GM12872 (cell line): ENCODE data around the gene MED27.

Source experiments
- TF ChIP-seq, protein P1 (sequence below): IDR thresholded peaks from 3 replicates; pipeline ENCODE4 v1.5.1; 2011; ENCODE audit warnings: low read depth, mild to moderate bottlenecking, low read length, moderate library complexity; ENCODE audit not compliant: insufficient read depth

The MED27 gene

DNA sequence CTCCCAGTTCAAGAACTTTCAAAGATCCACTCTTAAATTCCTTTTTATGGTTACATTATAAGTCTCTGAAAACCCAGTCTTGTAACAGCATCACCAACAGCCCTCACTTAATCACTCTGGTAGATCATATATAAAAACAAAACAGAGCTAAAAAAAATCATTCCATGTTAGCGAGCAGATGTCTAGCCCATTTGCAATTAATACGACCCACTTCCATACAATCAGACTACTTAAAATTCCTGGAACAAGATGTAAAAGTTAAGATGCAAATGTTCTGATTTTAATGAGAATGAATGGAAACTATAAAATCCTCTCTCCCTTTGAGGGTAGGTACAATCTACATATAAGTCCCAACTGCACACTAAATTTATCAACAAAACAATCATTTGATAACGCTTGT is 167.0 kb downstream of the MED27 start:
- TF ChIP-seq, protein P1, sequence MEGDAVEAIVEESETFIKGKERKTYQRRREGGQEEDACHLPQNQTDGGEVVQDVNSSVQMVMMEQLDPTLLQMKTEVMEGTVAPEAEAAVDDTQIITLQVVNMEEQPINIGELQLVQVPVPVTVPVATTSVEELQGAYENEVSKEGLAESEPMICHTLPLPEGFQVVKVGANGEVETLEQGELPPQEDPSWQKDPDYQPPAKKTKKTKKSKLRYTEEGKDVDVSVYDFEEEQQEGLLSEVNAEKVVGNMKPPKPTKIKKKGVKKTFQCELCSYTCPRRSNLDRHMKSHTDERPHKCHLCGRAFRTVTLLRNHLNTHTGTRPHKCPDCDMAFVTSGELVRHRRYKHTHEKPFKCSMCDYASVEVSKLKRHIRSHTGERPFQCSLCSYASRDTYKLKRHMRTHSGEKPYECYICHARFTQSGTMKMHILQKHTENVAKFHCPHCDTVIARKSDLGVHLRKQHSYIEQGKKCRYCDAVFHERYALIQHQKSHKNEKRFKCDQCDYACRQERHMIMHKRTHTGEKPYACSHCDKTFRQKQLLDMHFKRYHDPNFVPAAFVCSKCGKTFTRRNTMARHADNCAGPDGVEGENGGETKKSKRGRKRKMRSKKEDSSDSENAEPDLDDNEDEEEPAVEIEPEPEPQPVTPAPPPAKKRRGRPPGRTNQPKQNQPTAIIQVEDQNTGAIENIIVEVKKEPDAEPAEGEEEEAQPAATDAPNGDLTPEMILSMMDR = no peak

DNA sequence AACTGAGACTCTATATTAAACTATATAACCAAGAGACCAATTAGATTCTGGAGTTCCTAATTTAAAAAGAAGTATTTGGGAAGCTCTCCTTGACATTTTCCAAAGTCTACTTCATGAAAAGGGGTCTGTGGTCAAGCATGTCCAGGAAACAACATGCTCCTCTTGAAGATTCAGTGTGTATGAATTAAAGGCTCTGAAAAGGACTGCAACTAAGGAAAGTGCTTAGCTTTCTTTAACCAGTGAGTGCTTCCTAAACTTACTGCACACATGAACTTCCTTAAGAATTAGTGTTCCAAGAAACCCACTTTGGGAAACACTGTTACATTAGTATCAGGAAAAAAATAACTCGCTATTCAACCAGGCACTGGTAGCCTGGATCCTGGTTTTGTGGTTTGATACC is 167.6 kb downstream of the MED27 start:
- TF ChIP-seq, protein P1 = no peak

DNA sequence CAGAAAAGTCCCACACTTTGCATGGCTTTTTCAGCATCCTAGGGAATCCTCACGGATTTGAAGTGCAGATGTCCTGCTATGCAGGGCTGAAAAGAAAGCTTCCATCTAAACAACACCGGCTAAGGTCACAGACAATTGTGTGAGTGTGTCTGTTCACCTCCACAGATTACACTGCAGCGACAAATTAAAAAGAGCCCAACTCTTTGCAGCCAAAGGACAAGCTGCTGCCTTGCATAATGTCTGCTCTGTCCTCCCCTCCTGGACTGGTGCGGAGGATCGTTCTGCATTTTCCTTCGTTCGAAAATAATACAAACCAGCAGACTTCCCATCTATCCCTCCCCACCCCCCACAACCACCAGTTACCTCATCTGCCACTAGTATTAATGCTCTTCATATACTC is 169.1 kb downstream of the MED27 start:
- TF ChIP-seq, protein P1 = no peak

DNA sequence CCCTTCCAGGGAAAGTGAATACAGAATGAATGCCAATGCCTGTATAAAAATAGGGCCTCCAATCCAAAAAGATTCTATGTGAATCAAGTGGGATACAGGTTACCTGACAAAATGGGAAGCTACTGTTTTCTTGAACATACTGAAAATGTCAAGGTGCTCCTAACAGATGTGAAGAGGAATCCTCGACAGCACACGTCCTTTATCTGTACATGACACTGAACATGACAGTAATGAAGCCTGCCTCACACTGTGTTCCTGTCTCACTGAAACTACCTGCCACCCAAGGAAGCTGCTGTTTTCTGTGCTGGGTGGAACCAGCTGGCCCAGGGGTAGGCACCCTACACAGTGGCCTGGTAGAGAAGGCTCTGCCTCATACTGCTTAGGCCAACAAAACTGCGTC is 174.5 kb downstream of the MED27 start:
- TF ChIP-seq, protein P1 = no peak

DNA sequence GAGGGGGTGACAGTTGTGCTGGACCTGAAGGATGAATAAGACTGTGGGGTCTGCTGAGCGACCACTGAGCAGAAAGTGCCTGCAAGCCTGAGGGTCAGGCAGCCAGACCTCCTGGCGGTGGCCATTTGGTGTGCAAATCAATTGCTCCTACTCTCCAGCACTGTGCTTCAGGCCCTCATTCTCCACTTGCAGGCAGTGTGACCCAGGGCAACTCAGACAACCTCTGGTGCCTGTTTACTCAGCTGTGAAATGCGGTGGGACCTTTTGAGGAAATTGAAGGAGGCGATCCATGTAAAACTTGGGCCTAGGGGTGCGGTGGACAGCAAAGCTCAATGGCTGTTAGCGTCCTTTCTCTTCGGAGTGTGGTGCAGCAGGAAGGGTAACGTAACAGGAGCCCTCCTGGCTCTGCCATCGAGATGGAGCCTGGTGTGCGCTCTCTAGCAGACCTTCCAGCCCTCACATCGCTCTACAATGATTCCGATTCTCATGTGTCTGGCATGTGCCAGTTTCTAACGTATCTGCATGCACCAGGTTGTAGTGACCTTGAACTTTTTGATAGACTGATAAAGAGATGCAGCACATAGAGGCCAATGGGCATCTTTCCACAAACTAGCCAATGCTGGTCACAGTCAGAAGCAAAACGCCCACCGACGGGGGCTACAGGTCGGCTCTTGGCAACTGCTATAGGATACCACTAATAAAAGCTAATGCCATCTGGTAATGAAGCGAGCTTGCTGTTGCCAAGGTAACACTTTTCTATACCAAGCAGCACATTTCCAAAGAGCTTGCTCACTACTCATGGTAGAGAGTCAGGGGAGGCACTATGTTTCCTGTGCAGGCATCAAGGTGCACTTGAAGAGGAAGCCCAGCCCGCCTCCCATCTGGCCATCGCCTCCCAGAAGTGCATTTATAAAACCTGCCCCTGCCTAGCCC is 180.1 kb downstream of the MED27 start:
- TF ChIP-seq, protein P1 = no peak

DNA sequence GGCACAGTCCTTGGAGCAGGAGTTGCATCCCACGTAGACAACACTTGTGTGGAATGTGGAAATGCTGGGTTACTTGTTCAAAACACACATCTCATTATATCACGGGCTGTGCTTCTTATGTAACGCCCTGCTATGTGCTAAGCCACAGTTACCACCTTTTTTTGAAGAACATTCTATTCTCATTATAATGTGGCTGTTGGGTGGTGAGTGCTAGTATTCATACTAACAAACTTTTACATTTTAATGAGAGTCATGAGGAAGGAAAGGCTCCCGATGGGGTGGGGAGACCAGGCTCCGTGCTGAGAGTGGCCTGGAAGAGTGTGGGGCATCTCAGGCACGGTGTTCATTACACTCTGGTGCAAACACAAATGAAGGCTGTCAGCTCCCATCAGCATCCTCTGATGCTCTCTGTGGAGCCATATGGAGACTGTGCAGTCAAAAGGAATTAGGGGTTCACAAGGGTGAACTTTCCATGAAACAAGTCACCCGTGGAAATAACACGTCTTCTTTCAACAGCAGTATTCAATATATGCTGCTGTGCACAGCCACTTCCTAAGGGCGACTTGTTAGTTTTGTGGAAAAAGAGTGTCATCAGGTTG is 186.7 kb downstream of the MED27 start:
- TF ChIP-seq, protein P1 = no peak

DNA sequence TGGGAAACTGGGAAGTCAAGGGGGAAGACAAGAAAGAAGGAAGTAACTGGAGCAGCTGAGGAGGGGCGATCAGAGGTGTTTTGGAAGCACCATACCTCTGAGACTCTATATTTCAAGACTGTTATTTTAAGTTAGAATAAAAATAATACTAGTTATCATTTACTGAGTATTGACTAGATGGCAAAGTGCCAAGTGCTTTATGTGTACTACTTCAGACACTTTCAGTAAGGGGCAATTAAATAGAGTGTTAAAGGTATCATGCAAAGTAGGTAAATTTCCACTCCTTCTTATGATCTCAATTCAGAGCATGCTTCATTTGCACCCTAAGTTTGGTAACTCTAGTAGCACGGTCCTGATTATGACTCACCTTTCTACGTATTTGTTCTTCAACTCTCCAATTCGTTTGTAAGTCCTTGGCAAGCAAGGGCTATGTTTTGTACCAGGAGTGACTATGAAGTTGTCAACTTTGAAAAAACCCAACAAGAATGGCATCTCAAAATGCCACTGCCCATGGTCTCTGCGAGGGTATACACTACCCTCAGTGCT is 187.4 kb downstream of the MED27 start:
- TF ChIP-seq, protein P1 = no peak
